H1 (cell line): ENCODE results near the gene FAAH2. TPM values are rescaled to one million over a fixed set of nuclear protein-coding genes. Genes with fewer than 3 reads are reported as not detected.

ENCODE experiments used
- CTCF ChIA-PET: fragments of 300-600 bp; sonication (Branson Sonifier 250); formaldehyde crosslinking; loops from one replicate; lab custom pipeline; 2021; ENCODE audit not compliant: partially characterized antibody; lab: Charles Lee
- POLR2A ChIA-PET: fragments of 300-600 bp; sonication (Branson Sonifier 250); formaldehyde crosslinking; loops from one replicate; lab custom pipeline; 2021; ENCODE audit warnings: inconsistent platforms; ENCODE audit not compliant: partially characterized antibody; lab: Charles Lee
- DNase-seq, 2 experiments: peaks; one replicate each; pipeline versions ENCODE4 v3.0.0 to v3.0.0-alpha.2; 2010 to 2022; ENCODE audit warnings: low spot score in 2 of 2, low read depth in 1 of 2, mixed read lengths in 1 of 2
- FAIRE-seq: peaks from 2 replicates; lab custom pipeline; 2011; peaks lifted over from hg19 to GRCh38; lab: Jason Lieb, UNC
- H2AFZ ChIP-seq: 2 replicates; pipeline ENCODE4 v1.8.1; 2012; ENCODE audit warnings: low read length, inconsistent platforms
- H2AK5ac ChIP-seq: 2 replicates; pipeline ENCODE4 v1.6.1; 2013; ENCODE audit warnings: low read depth, low read length
- H2BK120ac ChIP-seq: replicated peaks from 2 replicates; pipeline ENCODE3; 2013; ENCODE audit warnings: low read depth, low read length, inconsistent platforms
- H2BK12ac ChIP-seq: 2 replicates; pipeline ENCODE4 v1.6.1; 2013; ENCODE audit warnings: low read depth, low read length
- H2BK15ac ChIP-seq: 2 replicates; pipeline ENCODE4 v1.6.1; 2013; ENCODE audit warnings: low read length
- H2BK20ac ChIP-seq: 2 replicates; pipeline ENCODE4 v1.6.1; 2013; ENCODE audit warnings: low read length
- H2BK5ac ChIP-seq: 2 replicates; pipeline ENCODE4 v1.6.1; 2013; ENCODE audit warnings: low read depth, low read length
- H3K14ac ChIP-seq: 2 replicates; pipeline ENCODE4 v1.6.1; 2013; ENCODE audit warnings: inconsistent platforms; ENCODE audit not compliant: insufficient read length
- H3K18ac ChIP-seq: 2 replicates; pipeline ENCODE4 v1.6.1; 2013; ENCODE audit warnings: low read length; ENCODE audit errors: extremely low read depth
- H3K23ac ChIP-seq: 2 replicates; pipeline ENCODE4 v1.6.1; 2013; ENCODE audit warnings: inconsistent platforms; ENCODE audit not compliant: insufficient read length
- H3K23me2 ChIP-seq: 2 replicates; pipeline ENCODE4 v1.6.1; 2013; ENCODE audit warnings: low read depth, low read length
- H3K27ac ChIP-seq: 2 replicates; pipeline ENCODE4 v1.6.1; 2011; ENCODE audit warnings: low read depth, low read length, inconsistent platforms
- H3K27me3 ChIP-seq, 4 experiments: replicated peaks in 1 of 4; 1 replicate in 1 of 4; 2 replicates in 3 of 4; pipeline versions ENCODE4 v1.6.1 to v1.8.1; 2011 to 2013; ENCODE audit warnings: low read length in 3 of 4, mild to moderate bottlenecking in 3 of 4, inconsistent platforms in 2 of 4, mixed read lengths in 2 of 4, moderate library complexity in 1 of 4; ENCODE audit not compliant: control insufficient read depth in 3 of 4, insufficient read depth in 3 of 4; ENCODE audit errors: extremely low read depth in 1 of 4
- H3K36me3 ChIP-seq, 4 experiments: 2 replicates each; pipeline versions ENCODE4 v1.6.1 to v1.8.1; 2011 to 2013; ENCODE audit warnings: mild to moderate bottlenecking in 4 of 4, low read length in 3 of 4, moderate library complexity in 2 of 4, control low read depth in 1 of 4, inconsistent platforms in 1 of 4; ENCODE audit not compliant: insufficient read depth in 4 of 4, control insufficient read depth in 2 of 4
- H3K4ac ChIP-seq: replicated peaks from 2 replicates; pipeline ENCODE3; 2013; ENCODE audit warnings: low read length, low read depth, mixed read lengths, inconsistent platforms; ENCODE audit not compliant: insufficient read length
- H3K4me1 ChIP-seq, 4 experiments: replicated peaks in 1 of 4; 1 replicate in 1 of 4; 2 replicates in 3 of 4; pipeline versions ENCODE4 v1.6.1 to v1.8.1; 2011 to 2013; ENCODE audit warnings: low read length in 3 of 4, inconsistent platforms in 2 of 4, mixed read lengths in 1 of 4; ENCODE audit not compliant: insufficient read depth in 4 of 4, control insufficient read depth in 3 of 4
- H3K4me2 ChIP-seq, 2 experiments: 2 replicates each; pipeline versions ENCODE4 v1.6.1 to v1.8.1; 2011 to 2013; ENCODE audit warnings: low read depth in 2 of 2, low read length in 2 of 2, control low read depth in 1 of 2, inconsistent platforms in 1 of 2, mild to moderate bottlenecking in 1 of 2; ENCODE audit not compliant: insufficient read depth in 1 of 2
- H3K4me3 ChIP-seq, 4 experiments: fragments of 200-600, 300-600 bp in 1 of 4; sonication (generic), shearing (Covaris generic), sonication (Bioruptor Twin) in 1 of 4; 2 replicates each; pipeline versions ENCODE4 v1.5.1 to v1.8.1; 2011 to 2016; ENCODE audit warnings: low read length in 4 of 4, low read depth in 3 of 4, control low read depth in 2 of 4, inconsistent platforms in 2 of 4, mild to moderate bottlenecking in 2 of 4, mixed read lengths in 1 of 4, moderate library complexity in 1 of 4; ENCODE audit not compliant: insufficient read depth in 2 of 4; ENCODE audit errors: extremely low read depth in 1 of 4
- H3K56ac ChIP-seq: replicated peaks from 2 replicates; pipeline ENCODE3; 2013; ENCODE audit warnings: low read depth, mild to moderate bottlenecking, mixed read lengths, low read length, inconsistent platforms; ENCODE audit not compliant: insufficient read length
- H3K79me1 ChIP-seq: 2 replicates; pipeline ENCODE4 v1.6.1; 2013; ENCODE audit warnings: low read depth, low read length, control low read depth
- H3K79me2 ChIP-seq, 2 experiments: 2 replicates each; pipeline versions ENCODE4 v1.6.1 to v1.8.1; 2012 to 2013; ENCODE audit warnings: low read length in 2 of 2, mild to moderate bottlenecking in 2 of 2, inconsistent platforms in 1 of 2; ENCODE audit not compliant: insufficient read depth in 2 of 2, control insufficient read depth in 1 of 2
- H3K9ac ChIP-seq, 4 experiments: replicated peaks in 1 of 4; 1 replicate in 1 of 4; 2 replicates in 3 of 4; pipeline versions ENCODE4 v1.6.1 to v1.8.1; 2011 to 2013; ENCODE audit warnings: low read depth in 3 of 4, low read length in 3 of 4, control low read depth in 2 of 4, mild to moderate bottlenecking in 2 of 4, moderate library complexity in 2 of 4, inconsistent platforms in 1 of 4; ENCODE audit errors: extremely low read depth in 1 of 4
- H3K9me3 ChIP-seq, 2 experiments: 2 replicates each; pipeline versions ENCODE4 v1.6.1 to v1.8.1; 2012 to 2013; ENCODE audit warnings: mild to moderate bottlenecking in 2 of 2, moderate library complexity in 2 of 2, control low read depth in 1 of 2, inconsistent platforms in 1 of 2, low read depth in 1 of 2, low read length in 1 of 2, mixed read lengths in 1 of 2; ENCODE audit not compliant: insufficient read depth in 2 of 2
- H4K20me1 ChIP-seq, 2 experiments: replicated peaks in 1 of 2; 2 replicates each; pipeline versions ENCODE3 to v1.8.1; 2011 to 2013; ENCODE audit warnings: inconsistent platforms in 2 of 2, low read length in 2 of 2, mild to moderate bottlenecking in 1 of 2; ENCODE audit not compliant: insufficient read depth in 2 of 2, control insufficient read depth in 1 of 2
- H4K5ac ChIP-seq: 2 replicates; pipeline ENCODE4 v1.6.1; 2013; ENCODE audit warnings: low read length, low read depth, mixed read lengths, inconsistent platforms; ENCODE audit not compliant: insufficient read length
- H4K8ac ChIP-seq: 2 replicates; pipeline ENCODE4 v1.8.0; 2013; ENCODE audit warnings: mild to moderate bottlenecking, moderate library complexity, low read length, inconsistent platforms; ENCODE audit not compliant: insufficient read depth; ENCODE audit errors: extremely low read depth
- H4K91ac ChIP-seq: replicated peaks from 2 replicates; pipeline ENCODE3; 2013; ENCODE audit warnings: low read length, mixed read lengths, inconsistent platforms; ENCODE audit not compliant: insufficient read length
- BCL11A ChIP-seq, 2 experiments: IDR thresholded peaks; one replicate each; pipeline ENCODE4 v1.6.1; 2011; ENCODE audit warnings: low read depth in 2 of 2, low read length in 2 of 2, mild to moderate bottlenecking in 2 of 2
- BRCA1 ChIP-seq: IDR thresholded peaks from 2 replicates; pipeline ENCODE4 v1.6.1; 2012; ENCODE audit warnings: low read depth, low read length, improper control_type of control experiment
- CTBP2 ChIP-seq: IDR thresholded peaks from 2 replicates; pipeline ENCODE4 v1.7.0; 2011; ENCODE audit warnings: borderline replicate concordance, mild to moderate bottlenecking, moderate library complexity, mixed read lengths, low read length; ENCODE audit not compliant: insufficient read depth, insufficient read length
- GABPA ChIP-seq: IDR thresholded peaks from 2 replicates; pipeline ENCODE4 v1.6.1; 2011; ENCODE audit warnings: mild to moderate bottlenecking, low read length, moderate library complexity, borderline replicate concordance; ENCODE audit not compliant: insufficient read depth
- JUN ChIP-seq: IDR thresholded peaks from 2 replicates; pipeline ENCODE4 v1.6.1; 2011; ENCODE audit warnings: low read depth, mild to moderate bottlenecking, improper control_type of control experiment, low read length
- JUND ChIP-seq: IDR thresholded peaks from 2 replicates; pipeline ENCODE4 v1.6.1; 2011; ENCODE audit warnings: mild to moderate bottlenecking, improper control_type of control experiment, low read length
- POU5F1 ChIP-seq: IDR thresholded peaks from 2 replicates; pipeline ENCODE4 v1.6.1; 2011; ENCODE audit warnings: low read depth, mild to moderate bottlenecking, low read length, moderate library complexity
- RAD21 ChIP-seq, 2 experiments: IDR thresholded peaks in 1 of 2; conservative IDR thresholded peaks in 1 of 2; 2 replicates each; pipeline ENCODE4 v1.6.1; 2011; ENCODE audit warnings: low read depth in 2 of 2, low read length in 2 of 2, improper control_type of control experiment in 1 of 2, inconsistent platforms in 1 of 2, mild to moderate bottlenecking in 1 of 2, moderate library complexity in 1 of 2
- SAP30 ChIP-seq: fragments of 300-600 bp; sonication (generic); IDR thresholded peaks from 2 replicates; pipeline ENCODE4 v1.7.1; 2012; ENCODE audit warnings: low read length, moderate library complexity, mild to moderate bottlenecking, inconsistent platforms; ENCODE audit not compliant: insufficient read depth, insufficient replicate concordance
- SP4 ChIP-seq: IDR thresholded peaks from 2 replicates; pipeline ENCODE4 v1.6.1; 2012; ENCODE audit warnings: low read length, inconsistent platforms
- SRF ChIP-seq: IDR thresholded peaks from 2 replicates; pipeline ENCODE4 v1.6.1; 2011; ENCODE audit warnings: mild to moderate bottlenecking, low read depth, low read length, moderate library complexity
- WGBS, 2 experiments: shearing (Covaris generic) in 1 of 2; methylation state at CpG; one replicate each; pipeline versions ENCODE4 v1.1.6 to v1.1.7; 2013 to 2015; ENCODE audit warnings: low lambda C conversion rate in 2 of 2, mixed read lengths in 2 of 2, inconsistent platforms in 1 of 2, low coverage in 1 of 2, missing lambda C conversion rate in 1 of 2; ENCODE audit not compliant: insufficient replicate concordance in 2 of 2, insufficient coverage in 1 of 2, insufficient read length in 1 of 2; ENCODE audit errors: extremely low coverage in 1 of 2, missing lambda C conversion rate in 1 of 2; 5-methylcytosine and 5-hydroxymethylcytosine counted together
- polyA plus RNA-seq, 7 experiments: library from polyadenylated mRNA; depleted of rRNA in 3 of 7; stranded (reverse) in 5 of 7; unstranded in 2 of 7; fragments of >200 nt in 5 of 7; fragments of 200-250 nt in 2 of 7; gene quantifications; 1 replicate in 5 of 7; 2 replicates in 1 of 7; 4 replicates in 1 of 7; pipeline versions ENCODE4 v1.2.1 to v1.2.3, GENCODE V29; 2011 to 2013; ENCODE audit warnings: missing spikeins in 2 of 7, mixed read lengths in 2 of 7
- total RNA-seq: library from RNA; stranded (reverse); fragmentation: NEBNext Ultra II Directional; extraction: Animal tissue kit (Norgen Biotek cat#: 25700); gene quantifications from 2 replicates; pipeline ENCODE4 v1.2.1, GENCODE V29; 2021
- TF ChIP-seq, protein P1 (sequence below): IDR thresholded peaks from 2 replicates; pipeline ENCODE4 v1.6.1; 2012; ENCODE audit warnings: low read length, inconsistent platforms

FAAH2 gene
- total and polyA plus RNA-seq, 2 of the 8 experiments (the other 6 are each of a cell fraction or from before 2014, with no cell fraction given), result 3.6 to 4.4 TPM

DNA sequence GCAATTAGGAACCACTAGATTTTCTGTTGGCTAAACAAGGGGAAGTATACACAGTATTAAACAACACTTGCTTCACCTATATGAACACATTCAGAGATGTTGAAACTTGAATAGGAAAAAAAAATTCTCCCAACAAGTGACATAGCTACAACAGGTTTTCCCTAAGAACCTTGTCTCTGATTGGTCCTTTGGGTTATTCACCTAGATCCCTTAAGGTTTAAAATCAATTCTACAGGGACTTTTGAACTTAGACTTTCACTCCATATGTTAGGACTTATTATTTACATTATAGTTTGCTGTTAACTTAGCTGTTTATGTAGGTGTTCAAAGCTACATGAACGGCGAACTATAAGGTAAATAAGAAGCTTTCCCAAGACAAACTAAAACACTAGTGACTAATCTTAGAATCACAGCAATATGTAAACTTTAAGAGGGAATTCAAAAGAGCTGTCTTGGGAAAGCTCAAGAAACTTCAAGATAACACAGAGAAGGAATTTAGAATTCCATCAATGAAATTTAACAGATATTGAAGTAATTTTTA lies 233.1 kb downstream of the FAAH2 start:
- Histone ChIP-seq H3K4me3 (no peak overlapping the region), H4K91ac (no peak overlapping the region), H3K79me2 (no peaks in the 10 kb centered on the region), H3K56ac (no peak overlapping the region), H4K20me1 (no peaks in the 10 kb centered on the region), H3K14ac (no peak overlapping the region), H3K23ac (no peak overlapping the region), H3K4me1 (no peaks in the 10 kb centered on the region), H3K36me3 (no peaks in the 10 kb centered on the region), H2BK120ac (no peak overlapping the region), H2AFZ (no peak overlapping the region), H3K18ac (no peak overlapping the region), H2BK12ac (no peak overlapping the region), H3K27me3 (no peaks in the 10 kb centered on the region), H3K79me1 (no peaks in the 10 kb centered on the region), H3K9ac (no peak overlapping the region), H2BK20ac (no peak overlapping the region), H4K5ac (no peak overlapping the region), H3K27ac (no peak overlapping the region), H3K4me2 (no peak overlapping the region), H2AK5ac (no peak overlapping the region), H3K23me2 (no peaks in the 10 kb centered on the region), H2BK15ac (no peak overlapping the region), H3K9me3 (peaks cover 0 to 6% of the 10 kb centered on the region in 2 experiments; a peak in 2 of 4 replicates), H2BK5ac (no peak overlapping the region), H4K8ac (no peak overlapping the region), H3K4ac (no peak overlapping the region)
- FAIRE-seq, result no peak
- ChIA-PET CTCF (no interaction called here), POLR2A (no interaction called here)
- 83% methylated on average over 2 of the region's 2 CpGs; no CpG with 5 or more reads in 1 of the 2 experiments for WGBS, 2 experiments
- DNase-seq, result no peak
- TF ChIP-seq BRCA1, result no peak
- TF ChIP-seq POU5F1, result no peak
- no peak for TF ChIP-seq JUN
- TF ChIP-seq CTBP2, result no peak
- TF ChIP-seq RAD21 (IDR thresholded peaks at IDR 0.05 in 1 of 2, conservative IDR thresholded peaks at IDR 0.05 in 1 of 2; ENCODE audit: low read depth in 2 of 2, low read length in 2 of 2), result no peak
- TF ChIP-seq SP4, result no peak
- no peak for TF ChIP-seq SRF
- TF ChIP-seq GABPA, result no peak
- no peak for TF ChIP-seq JUND
- TF ChIP-seq SAP30, result no peak
- no peak for TF ChIP-seq BCL11A (IDR thresholded peaks at IDR 0.05; ENCODE audit: low read depth in 2 of 2, low read length in 2 of 2)
- TF ChIP-seq, protein P1, sequence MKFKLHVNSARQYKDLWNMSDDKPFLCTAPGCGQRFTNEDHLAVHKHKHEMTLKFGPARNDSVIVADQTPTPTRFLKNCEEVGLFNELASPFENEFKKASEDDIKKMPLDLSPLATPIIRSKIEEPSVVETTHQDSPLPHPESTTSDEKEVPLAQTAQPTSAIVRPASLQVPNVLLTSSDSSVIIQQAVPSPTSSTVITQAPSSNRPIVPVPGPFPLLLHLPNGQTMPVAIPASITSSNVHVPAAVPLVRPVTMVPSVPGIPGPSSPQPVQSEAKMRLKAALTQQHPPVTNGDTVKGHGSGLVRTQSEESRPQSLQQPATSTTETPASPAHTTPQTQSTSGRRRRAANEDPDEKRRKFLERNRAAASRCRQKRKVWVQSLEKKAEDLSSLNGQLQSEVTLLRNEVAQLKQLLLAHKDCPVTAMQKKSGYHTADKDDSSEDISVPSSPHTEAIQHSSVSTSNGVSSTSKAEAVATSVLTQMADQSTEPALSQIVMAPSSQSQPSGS, result no peak
